ENCODE data around the gene PCBD2.
"Not testable (repeated sequence)": the region's sequence is repeated elsewhere in the genome, so short reads cannot be mapped to it uniquely, and the experiment has no call there.

Gene PCBD2

DNA sequence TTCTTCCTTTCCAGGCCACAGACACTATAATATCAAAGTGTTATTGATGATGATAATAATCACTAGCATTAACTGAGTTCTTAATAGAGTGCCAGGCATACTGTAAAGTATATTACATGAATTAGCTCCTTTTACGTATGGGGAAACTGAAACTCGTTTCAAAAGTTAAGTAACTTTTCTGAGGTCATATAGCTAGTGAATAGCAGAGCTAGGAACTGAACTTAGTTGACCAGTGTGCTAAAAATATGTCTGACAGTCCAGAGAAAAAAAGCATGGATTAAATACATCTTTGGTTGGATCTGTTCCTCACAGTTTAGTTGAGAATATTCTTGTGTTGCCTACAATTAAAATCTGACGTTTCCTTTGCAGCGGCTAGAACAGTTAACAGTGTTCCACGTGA is 44.4 kb downstream of the PCBD2 start:
- DNase-seq (ENCODE audit: low read depth, low spot score), result no peak

DNA sequence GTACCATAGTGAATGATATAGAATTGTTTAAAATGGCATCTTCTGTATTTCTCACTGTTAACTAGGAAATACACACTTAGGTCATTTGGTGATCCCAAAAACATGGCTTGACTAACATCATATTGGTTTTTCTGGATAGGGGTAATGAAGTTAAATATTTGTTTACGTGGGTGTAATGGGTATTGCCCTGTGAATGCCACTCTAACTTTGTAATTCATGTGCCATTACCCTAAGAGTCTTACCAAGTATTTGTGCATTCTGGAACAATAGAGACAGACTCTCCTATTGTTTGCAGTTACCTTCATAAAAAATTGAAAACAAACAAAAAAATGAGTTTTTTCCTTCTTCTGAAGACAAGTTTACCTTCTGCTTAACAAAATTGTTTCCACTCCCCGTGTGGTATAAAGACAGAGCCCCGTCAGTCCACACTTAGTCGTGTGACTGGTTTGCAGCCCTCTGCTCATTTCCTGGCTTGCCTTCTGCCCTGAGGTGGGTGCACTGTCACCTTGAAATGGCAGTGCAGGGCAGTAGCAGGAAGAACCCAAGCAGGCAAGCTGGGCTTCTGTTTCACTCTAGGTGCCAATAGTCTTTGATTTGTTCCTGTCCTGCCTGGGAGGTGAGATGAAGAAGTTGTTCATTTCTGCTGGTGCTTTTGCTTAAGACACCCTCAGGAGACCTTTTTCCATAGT is 53.1 kb downstream of the PCBD2 start:
- H3K27ac ChIP-seq, result no peak overlapping the region
- DNase-seq (ENCODE audit: low read depth, low spot score), result no peak

More for the DNA sequence above, 44.4 kb downstream of the PCBD2 start:
- no peak overlapping the region for H3K27ac ChIP-seq

DNA sequence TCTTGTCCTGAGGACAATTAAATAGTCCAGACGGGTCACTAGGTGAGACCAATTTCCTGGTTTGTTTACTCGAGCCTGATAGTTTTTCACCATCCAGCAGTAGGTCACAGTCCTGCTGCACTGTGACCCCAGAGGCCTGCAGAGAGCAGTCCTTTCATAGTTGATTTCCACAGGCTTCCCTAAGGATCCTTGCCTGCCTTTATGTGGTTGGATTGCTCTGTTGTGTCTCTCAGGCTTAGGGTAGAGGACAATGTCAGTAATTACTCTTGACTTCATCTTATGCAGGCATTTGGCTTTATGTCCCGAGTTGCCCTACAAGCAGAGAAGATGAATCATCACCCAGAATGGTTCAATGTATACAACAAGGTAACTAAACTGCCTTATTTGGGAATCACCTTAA is 53.8 kb downstream of the PCBD2 start:
- no peak for DNase-seq (ENCODE audit: low read depth, low spot score)
- H3K27ac ChIP-seq, result no peak overlapping the region

DNA sequence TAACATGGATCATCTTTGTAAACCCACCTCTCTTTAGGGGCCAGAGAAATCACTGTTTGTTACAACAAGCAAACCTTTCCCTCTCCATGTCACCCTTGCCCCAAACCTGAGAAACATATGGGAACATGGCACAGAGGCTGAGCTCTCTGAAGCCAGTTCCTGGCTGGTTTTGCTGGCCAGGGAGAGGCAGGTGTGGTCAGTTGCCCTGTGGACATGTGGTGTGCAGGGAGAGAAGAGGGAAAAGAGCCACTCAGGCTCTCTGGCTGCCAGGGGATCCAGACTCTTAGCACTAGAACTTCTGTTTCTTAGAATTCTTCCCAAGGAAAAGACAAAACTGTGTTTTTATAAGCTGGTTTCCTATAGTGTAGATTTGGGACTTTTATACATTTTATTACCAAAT is 58.2 kb downstream of the PCBD2 start:
- no peak overlapping the region for H3K27ac ChIP-seq
- DNase-seq (ENCODE audit: low read depth, low spot score), result no peak

DNA sequence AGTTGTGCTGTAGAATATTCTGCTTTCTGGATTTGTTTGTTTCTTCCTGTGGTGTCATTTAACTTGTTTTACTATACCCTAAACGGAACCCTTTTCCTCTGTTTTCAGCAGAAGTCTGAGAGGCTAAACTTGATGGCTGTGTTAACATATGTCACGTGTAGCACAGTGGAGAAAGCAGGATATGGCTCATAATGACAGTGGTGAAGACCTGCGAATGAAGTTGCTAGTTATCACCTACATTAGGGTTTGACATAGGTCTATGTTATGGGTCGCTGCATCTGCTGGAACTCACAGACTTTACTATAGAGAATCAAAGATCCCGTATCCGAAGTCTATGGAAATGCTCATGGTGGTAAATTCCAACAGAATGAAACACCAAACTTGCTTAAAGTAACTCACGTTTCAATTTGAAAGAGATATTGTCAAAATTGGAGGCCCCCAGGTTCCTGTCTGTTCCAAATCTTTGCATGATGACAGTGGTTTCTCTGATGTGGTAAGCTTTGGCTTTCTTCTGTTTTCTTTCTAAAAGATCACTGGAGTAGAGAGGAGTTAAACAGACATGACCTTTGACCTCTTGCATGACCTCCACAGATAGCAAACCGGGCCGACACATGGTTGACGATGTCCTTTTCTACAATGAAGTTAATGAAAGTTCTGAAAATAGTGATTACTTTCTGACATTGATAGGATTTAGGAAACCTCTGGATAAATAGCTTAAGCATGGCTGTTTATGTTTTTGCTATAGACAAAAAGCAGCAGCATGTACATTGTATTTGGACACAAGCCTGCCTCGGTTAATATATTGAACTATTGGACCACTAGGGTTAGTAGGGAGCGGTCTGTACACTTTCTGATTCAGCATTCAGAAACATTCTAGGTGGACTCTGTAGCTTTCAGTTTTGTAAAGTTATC is 59.7 kb downstream of the PCBD2 start:
- no peak overlapping the region for H3K27ac ChIP-seq
- DNase-seq (ENCODE audit: low read depth, low spot score), result no peak

DNA sequence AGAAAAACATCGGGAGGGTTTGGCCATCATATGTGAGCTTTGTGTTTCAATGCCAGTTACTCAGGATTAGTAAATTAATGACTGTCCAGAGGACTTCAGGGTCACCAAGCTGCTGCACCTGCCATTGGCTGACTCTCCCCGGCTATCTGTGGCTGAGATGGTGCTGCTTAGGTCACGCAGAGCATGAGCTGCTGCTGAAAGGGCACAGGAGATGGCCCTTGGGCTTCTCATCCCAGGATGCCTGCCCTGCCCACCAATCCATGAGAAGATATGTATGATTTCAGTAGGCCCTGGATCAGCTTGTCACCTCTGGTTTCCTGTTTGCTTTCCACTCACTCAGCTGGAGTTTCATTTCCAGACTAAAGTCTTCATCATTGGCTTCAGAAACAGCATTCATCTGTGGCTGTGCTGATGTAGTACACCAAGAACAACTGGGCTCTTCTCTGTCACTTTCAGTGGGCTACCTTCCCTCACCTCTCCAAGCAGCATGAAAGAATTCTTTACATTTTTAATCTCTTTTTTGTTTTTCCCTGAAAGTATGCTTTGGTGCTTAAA is 60.4 kb downstream of the PCBD2 start:
- H3K27ac ChIP-seq, result no peak overlapping the region
- DNase-seq (ENCODE audit: low read depth, low spot score), result no peak

DNA sequence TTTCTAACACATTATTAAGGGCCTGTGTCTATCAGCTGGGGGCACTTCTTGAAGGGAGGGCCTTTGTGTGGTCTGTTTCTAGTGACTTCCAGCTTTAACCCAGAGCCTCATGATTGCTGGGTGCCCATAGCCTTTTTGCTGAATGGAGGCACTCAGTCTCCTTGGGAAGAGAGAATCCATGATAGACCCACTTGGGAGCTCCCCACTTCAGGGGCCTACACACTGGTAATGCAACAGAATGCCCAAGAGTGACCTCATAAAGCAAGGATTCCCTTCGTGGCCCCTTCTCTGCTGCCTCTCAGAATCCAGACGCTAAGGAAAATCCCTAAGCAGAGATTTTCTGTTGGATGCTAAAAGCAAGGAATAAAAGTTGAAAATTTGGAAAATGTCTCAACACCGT is 62.7 kb downstream of the PCBD2 start, which contains the start of gene CATSPER3:
CATSPER3 (plus strand) TSS at position 301 of the 400 bp plus-strand sequence; CDS start at position 386, 85 bp downstream.
- no peak within 1 kb of the TSS for H3K27ac ChIP-seq
- no peak for DNase-seq (ENCODE audit: low read depth, low spot score)

DNA sequence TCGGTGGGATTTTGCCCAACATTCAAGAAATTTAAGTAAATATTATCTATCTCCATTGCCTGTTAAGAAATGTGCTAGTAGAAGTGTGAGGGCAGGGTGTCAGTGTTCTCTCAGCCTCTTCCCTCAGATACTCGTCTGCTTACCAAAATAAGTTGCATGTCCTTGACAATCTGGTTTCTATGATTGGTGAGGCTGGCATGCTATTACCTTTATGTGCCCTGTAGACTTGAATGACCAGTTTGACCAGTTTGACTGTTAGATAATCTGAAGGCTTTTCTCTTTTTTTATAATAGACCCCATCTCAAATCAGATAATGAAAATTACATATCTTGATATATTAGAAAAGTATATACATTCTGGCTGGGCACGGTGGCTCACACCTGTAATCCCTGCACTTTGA is 63.1 kb downstream of the PCBD2 start:
- DNase-seq (ENCODE audit: low read depth, low spot score), result peak; percentile 36
- H3K27ac ChIP-seq, result no peak overlapping the region

DNA sequence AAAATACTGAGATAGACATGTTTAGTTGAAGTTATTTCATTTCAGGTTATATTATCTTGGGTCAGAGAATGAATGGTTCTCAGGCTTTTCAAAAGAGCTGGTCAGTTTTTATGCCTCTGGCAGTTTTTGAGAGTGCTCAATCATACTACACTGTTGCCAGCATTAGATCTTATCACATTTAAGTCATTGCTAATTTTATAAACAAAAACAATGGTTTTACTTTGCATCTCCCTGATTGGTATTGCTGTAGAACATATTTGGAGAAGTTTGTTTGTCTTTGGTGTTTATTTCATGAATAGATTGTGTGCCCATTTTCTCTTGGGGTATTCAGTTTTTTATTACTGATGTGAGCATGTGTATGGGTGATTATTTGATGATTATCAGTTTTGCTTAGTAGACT is 64.2 kb downstream of the PCBD2 start:
- no peak for DNase-seq (ENCODE audit: low read depth, low spot score)
- H3K27ac ChIP-seq, result no peak overlapping the region

DNA sequence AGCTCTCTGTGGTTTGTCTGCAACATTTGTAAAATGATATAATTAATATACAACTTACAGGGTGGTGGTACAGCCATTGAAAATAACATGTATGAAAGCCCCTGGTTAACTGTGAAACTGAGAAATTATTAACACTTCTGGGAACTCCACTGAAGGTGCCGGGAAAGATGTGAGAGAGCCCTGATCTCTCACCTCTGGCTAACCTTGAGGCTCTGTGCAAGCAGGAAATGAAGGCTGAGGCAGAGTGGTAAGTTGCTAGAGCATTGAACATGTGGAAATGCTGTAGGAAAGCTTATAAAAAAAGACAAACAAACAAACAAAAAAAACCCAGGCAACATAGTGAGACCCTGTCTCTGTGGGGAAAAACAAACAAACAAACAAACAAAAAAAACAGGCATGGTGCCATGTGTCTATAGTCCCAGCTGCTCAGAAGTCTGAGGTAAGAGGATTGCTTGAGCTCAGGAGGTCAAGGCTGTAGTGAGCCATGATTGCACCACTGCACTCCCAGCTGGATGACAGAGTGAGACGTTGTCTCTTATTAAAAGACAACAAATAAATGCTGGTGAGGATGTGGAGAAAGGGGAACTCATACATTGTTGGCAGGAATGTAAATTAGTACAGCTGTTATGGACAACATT is 70.3 kb downstream of the PCBD2 start:
- H3K27ac ChIP-seq, result peak overlapping the region; percentile 1
- no peak for DNase-seq (ENCODE audit: low read depth, low spot score)

DNA sequence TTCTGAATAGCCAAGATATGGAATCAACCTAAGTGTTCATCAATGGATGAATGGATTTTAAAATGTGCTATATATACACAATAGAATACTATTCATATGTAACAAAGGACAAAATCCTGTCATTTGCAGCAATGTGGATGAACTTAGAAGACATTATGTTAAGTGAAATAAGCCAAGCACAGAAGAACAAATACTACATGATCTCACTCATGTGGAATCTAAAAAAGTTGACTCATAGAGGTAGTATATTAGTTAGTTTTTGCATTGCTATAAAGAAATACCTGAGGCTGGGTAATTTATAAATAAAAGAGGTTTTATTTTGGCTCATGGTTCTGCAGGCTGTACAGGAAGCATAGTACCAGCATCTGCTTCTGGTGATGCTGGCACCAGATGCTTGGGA is 70.9 kb downstream of the PCBD2 start:
- H3K27ac ChIP-seq, result peak overlapping the region; percentile 1
- no peak for DNase-seq (ENCODE audit: low read depth, low spot score)

DNA sequence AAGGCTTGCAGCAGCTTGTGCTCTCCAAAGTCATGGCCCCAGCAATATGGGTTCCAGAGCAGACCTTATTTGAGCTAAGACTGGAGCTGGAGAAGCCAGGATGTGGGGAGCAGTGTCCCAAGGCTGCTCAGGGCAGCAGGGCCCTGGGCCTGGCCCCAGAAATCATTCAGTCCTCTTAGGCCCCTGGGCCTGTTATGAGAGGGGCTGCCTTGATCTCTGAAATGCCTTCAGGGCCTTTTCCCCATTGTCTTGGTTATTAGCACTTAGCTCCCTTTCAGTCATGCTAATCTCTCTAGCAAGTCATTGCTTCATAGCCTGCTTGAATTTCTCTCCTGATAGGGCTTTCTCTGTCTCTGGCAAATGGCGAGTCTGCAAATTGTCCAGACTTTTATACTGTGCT is 71.9 kb downstream of the PCBD2 start:
- no peak for DNase-seq (ENCODE audit: low read depth, low spot score)
- no peak overlapping the region for H3K27ac ChIP-seq

DNA sequence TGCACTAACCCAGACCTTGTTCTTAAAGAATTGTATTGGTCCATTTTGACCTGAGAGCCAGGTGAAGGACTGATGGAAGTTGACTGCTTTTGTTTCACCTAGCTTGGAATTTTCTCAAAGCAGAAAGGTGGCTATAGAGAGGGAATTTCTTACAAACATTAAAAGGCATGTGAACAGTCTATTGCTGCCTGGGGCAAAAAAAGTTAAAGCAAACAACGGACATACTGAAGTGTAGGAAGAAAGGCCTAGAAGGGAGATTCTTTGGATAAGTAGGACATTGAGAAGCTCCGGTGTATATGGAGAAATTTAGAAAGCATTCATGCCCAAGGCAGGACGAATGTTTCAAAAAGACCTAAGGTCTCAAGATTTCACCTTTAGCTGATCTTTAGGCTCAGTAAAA is 74.5 kb downstream of the PCBD2 start:
- DNase-seq (ENCODE audit: low read depth, low spot score), result no peak
- H3K27ac ChIP-seq, result no peak overlapping the region

DNA sequence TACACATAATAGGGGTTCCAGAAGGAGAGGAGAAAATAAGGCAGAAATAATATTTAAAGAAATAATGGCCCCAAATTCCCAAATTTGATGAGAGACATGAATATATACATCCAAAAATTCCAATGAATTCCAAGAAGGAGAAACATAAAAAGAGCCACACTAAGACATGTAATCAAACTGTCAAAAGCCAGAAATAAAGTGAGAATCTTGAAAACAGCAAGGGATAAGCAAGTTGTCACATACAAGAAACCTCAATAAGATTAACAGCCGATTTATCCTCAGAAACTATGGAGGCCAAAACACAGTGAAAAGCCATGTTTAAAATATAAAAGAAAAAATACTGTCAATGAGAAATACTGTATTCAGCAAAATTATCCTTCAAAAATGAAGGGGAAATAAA is 77.3 kb downstream of the PCBD2 start:
- no peak overlapping the region for H3K27ac ChIP-seq
- DNase-seq (ENCODE audit: low read depth, low spot score), result no peak

DNA sequence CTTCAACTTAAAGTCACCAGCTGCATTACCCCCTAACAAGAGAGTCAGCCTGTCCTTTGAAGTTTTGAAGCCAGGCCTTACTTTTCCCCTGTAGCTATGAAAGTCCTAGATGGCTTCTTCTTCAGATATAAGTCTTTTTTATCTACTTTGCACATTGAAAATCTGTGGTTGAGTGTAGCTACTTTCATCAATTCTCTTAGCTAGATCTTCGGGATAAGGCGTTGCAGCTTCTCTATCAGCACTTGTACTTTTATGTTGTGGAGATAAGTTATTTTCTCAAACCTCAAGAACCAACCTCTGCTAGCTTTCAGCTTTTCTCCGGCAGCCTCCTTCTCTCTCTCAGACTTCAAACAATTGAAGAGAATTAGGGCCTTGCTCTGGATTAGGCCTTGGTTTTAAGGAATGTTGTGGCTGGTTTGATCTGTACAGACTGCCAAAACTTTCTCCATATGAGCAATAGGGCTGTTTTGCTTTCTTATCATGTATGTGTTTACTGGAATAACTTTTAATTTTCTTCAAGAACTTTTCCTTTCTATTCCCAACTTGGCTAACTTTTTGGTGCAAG is 84.4 kb downstream of the PCBD2 start:
- no peak for DNase-seq (ENCODE audit: low read depth, low spot score)
- H3K27ac ChIP-seq, result no peak overlapping the region

DNA sequence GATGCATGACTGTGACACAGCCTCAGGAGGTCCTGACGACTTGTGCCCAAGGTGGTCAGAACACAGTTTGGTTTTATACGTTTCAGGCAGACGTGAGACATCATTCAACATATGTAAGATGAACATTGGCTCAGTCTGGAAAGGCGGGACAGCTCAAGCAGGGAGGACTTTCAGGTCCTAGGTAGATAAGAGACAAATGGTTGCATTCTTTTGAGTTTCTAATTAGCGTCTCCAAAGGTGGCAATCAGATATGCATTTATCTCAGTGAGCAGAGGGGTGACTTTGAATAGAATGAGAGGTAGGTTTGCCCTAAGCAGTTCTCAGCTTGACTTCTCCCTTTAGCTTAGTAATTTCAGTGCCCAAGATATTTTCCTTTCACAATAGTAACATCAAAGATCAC is 85.3 kb downstream of the PCBD2 start:
- H3K27ac ChIP-seq; DNase-seq (ENCODE audit: low read depth, low spot score): not testable (repeated sequence)

DNA sequence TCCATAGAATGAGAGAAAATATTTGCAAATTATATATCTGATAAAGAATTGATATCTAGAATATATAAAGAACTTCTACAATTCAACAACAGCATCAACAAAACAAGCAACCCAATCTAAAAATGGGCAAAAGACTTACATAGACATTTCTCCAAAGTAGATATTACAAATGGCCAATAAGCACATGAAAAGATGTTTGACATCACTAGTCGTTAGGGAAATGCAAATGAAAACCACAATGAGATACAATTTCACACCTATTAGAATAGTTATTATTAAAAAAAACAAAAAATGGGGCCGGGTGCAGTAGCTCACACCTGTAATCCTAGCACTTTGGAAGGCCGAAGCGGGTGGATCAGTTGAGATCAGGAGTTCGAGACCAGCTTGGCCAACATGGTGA is 87.2 kb downstream of the PCBD2 start:
- no peak for DNase-seq (ENCODE audit: low read depth, low spot score)
- no peak overlapping the region for H3K27ac ChIP-seq

DNA sequence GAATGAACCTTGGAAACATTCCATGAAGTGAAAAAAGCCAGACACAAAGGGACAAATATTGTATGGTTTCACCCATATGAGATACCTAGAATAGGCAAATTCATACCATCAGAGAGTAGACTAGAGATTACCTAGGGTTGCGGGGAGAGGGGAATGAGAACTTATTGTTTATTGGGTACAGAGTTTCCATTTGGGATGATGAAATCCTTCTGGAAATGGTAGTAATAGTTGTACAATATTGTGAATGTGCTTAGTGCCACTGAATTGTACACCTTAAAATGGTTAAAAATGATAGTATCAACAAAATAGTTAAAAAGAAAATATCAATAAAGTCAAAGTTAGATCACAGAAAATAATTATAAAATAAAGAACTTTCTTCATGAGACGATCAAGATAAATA is 88.2 kb downstream of the PCBD2 start:
- no peak overlapping the region for H3K27ac ChIP-seq
- no peak for DNase-seq (ENCODE audit: low read depth, low spot score)

DNA sequence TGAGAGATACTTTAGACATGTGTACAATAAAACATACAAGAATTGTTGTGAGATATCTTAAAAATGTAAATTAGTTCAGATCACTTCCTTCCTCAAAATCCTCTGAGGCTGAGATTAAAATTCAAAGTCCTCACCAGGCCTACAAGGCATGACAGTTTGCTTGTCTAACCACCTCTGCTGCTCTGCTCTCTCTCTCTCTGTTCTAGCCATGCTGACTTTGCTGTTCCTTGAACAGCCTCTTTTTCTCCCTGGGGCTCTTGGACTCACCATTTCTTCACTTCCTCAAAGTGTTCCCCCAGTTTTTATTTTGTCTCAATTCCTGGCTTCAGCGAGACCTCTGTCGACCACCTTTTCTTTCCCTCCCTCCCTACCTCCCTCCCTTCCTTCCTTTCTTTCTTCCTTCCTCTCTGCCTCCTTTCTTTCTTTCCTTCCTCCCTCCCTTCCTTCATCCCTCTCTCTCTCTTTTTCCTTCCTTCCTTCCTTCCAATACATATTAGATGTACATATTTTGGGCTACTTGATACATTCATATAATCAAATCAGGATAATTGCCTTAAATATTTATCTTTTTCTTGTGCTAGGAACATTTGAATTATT is 89.7 kb downstream of the PCBD2 start:
- H3K27ac ChIP-seq, result no peak overlapping the region
- DNase-seq (ENCODE audit: low read depth, low spot score), result no peak

DNA sequence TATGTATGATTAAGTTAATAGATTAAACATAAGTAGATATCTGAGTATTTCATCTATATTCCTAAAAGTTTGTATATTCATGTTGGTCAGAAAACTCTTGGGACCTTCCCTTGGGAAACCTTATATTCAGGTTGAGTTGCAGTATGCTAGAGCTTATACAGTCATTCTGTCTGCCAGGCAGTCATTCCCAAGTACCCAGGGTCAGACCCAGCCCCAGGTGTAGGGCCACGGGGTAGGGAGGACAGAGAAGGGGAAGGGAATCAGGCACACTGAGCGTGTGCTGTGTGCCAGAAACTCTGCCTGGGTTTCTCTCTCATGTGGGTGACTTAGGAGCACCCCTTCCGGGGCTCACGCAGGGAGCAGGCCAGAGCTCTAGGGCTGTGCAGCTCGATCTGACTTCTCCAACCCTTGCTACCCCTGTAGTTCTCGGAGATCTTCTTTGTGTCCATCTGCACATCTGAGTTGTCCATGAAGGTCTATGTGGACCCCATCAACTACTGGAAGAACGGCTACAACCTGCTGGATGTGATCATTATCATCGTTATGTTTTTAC is 91.0 kb downstream of the PCBD2 start:
- H3K27ac ChIP-seq, result no peak overlapping the region
- no peak for DNase-seq (ENCODE audit: low read depth, low spot score)

Data from epithelial cell of prostate (primary cell).